ENCODE data around the gene FOXO4. TPM values are rescaled to one million over a fixed set of nuclear protein-coding genes. Genes with fewer than 3 reads are reported as not detected.

The FOXO4 gene
- total RNA-seq, 2 donors from 2014 or later: 21.5 to 26.7 TPM

DNA sequence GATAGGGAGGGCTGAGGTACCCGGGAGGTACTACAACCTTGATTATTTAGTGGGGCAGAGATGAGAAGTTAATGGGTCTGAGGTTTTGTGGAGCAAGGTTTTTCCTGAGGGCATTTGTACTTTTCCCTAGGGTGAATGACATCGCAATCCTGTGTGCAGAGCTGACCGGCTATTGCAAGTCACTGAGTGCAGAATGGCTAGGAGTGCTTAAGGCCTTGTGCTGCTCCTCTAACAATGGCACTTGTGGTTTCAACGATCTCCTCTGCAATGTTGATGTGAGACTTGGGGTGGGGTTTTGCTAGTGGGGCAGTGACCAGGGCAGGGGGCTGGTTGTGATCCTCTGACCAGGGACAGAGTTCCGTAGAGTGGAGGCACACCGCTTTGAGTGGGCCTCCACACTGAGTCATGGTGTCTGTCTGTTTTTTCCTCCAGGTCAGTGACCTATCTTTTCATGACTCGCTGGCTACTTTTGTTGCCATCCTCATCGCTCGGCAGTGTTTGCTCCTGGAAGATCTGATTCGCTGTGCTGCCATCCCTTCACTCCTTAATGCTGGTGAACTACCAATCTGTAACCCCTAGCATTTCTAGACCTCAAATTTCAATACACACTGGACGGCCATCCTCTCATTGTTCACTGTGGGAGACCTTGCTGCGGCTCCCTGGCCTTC is 32.6 kb downstream of the FOXO4 start:
- intact Hi-C loops (cut with DNase I): no loop called here
- no peak for DNase-seq (ENCODE audit: low spot score)

DNA sequence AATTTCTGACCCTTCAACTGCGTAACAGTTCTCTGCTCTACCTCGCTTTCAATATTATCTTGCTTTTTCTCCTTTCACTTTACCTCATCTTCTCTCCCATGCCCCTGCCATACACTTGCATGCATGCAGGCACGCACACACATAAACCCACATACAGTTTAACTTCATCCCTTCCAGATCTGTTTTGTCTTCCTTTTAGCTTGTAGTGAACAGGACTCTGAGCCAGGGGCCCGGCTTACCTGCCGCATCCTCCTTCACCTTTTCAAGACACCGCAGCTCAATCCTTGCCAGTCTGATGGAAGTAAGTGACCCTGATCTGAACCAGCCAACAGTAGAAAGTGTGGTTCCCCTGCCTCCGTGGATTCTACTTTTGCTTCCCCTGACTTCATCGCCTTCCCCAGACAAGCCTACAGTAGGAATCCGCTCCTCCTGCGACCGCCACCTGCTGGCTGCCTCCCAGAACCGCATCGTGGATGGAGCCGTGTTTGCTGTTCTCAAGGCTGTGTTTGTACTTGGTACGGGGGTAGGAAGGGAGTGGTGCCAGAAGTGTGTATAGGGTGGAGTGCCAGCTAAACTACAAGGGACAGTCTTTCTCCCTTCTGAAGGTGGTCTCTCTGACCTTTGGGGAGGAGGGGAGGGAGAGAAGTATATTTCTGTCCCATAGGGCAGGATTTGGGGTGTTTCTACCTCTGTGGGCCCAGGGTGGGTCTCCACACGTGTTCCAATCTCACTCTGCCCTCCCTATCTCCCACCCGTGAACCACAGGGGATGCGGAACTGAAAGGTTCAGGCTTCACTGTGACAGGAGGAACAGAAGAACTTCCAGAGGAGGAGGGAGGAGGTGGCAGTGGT is 33.5 kb downstream of the FOXO4 start:
- peak; percentile 91 for DNase-seq (ENCODE audit: low spot score)
- intact Hi-C loops (cut with DNase I): no loop called here

DNA sequence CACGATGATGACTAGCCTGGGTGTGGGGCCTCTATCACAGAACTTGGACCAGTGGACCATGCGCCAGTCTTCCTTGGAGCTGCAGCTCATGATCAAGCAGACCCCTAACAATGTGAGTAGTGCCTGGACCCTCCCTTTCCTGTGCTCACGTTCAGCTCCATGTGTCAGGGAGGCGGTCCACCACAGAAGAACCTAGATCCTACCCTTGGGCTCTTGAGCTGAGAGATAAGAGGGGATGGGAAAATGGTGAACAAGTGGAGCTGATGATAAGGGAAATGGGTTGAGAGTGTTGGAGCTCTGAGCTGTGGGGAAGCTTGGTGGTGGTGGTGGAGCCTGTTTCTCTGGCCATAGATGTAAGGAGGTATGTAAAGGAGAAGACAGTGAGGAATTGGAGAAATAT is 35.9 kb downstream of the FOXO4 start:
- intact Hi-C loops (cut with DNase I): no loop called here
- no peak for DNase-seq (ENCODE audit: low spot score)

DNA sequence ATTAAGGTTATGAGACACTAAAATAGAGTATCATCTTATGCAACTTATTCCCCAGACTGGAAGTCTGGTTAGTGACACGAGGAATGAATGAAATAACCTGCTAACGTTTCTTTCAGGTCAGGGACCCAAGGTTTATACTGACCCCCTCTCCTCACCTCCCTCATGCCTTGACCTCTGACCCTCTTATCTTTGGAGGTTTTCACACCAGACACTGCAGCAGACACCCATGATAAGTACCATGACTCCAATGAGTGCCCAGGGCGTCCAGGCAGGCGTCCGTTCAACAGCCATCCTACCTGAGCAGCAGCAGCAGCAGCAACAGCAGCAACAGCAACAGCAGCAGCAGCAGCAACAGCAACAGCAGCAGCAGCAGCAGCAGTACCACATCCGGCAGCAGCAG is 44.8 kb downstream of the FOXO4 start:
- intact Hi-C loops (cut with DNase I): no loop called here
- no peak for DNase-seq (ENCODE audit: low spot score)

DNA sequence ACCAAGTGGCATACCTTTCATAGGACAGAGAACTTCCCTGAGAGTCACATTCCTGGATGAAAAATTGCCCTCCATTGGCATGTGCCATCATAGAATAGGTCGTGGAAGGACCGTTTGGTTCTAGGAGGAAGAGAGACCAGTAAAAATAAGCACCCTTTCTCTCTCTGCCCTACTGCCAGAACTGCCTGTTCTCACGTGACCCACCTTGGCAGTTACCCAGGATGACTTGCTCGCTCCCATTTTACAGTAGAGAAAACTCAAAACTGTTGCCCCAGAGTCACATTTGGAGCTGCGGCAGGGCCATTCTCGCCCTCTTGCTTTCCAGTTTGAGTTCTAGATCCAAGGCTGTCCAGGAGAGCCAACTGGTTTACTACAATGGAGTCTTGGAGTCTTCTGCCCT is 47.9 kb downstream of the FOXO4 start:
- DNase-seq (ENCODE audit: low spot score): no peak
- intact Hi-C loops (cut with DNase I): no loop called here

DNA sequence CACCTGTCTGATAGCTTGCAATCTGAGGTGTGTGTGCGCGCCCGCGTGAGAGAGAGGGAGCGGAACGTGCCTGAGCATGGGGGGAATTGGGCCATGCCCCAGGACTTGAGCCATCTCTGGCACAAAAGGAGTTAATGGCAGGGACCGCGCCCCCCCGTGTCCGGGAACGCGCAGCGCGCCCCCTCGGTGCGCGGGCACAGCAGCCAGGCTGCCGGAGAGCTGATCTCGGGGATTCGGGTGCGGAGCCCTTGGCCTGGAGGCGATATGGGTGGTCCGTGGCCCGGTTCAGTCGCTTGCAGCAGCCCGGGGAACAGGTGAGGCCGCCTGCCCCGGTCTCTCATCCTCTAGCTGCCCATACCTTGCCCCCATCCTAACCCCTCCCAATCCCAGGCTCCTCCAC is 49.0 kb downstream of the FOXO4 start, which contains the start of gene NLGN3:
NLGN3 (plus strand) TSS at position 191 of the 400 bp plus-strand sequence. CDS start 2,909 bp downstream, outside the sequence.
- DNase-seq (ENCODE audit: low spot score): no peak
- intact Hi-C loops (cut with DNase I): no loop called here

DNA sequence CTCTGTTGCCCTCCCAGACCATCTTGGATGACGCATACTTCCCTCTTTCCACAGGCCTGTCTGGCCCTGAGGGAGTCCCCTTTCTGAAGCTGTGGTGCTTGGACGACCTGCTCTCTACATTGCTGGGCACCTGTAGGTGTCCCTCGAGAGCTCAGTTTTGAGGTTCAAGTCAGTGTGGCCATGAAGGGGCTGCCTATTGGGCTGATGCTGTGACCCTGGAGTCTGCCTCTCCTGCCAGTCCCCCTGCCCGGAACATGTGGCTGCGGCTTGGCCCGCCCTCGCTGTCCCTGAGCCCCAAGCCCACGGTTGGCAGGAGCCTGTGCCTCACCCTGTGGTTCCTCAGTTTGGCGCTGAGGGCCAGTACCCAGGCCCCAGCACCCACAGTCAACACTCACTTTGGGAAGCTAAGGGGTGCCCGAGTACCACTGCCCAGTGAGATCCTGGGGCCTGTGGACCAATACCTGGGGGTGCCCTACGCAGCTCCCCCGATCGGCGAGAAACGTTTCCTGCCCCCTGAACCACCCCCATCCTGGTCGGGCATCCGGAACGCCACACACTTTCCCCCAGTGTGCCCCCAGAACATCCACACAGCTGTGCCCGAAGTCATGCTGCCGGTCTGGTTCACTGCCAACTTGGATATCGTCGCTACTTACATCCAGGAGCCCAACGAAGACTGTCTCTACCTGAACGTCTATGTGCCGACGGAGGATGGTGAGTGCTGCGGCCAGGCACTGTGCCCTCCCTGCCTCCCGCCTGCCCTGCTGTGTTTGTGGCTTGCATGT is 52.0 kb downstream of the FOXO4 start:
- DNase-seq (ENCODE audit: low spot score): no peak
- intact Hi-C loops (cut with DNase I): no loop called here

DNA sequence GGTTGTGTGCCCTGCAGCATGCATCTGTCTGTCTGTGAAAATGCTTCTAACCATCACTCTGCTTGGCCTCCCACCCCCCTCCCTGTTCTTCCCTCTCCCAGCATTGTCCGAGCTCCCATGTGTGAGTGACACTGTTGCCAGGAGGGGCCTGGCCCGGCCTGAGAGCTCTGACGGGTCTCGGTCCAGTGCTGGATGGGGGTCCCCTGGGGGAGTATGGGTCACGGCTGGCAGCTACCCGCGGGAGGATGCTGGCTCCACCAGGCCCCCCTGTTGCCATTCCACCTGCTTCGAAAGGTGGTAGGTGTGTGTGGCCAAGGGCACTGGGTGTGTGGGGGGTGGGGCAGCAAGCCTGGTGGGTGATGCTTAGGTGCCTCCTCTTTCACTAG is 52.6 kb downstream of the FOXO4 start:
- intact Hi-C loops (cut with DNase I): no loop called here
- no peak for DNase-seq (ENCODE audit: low spot score)

DNA sequence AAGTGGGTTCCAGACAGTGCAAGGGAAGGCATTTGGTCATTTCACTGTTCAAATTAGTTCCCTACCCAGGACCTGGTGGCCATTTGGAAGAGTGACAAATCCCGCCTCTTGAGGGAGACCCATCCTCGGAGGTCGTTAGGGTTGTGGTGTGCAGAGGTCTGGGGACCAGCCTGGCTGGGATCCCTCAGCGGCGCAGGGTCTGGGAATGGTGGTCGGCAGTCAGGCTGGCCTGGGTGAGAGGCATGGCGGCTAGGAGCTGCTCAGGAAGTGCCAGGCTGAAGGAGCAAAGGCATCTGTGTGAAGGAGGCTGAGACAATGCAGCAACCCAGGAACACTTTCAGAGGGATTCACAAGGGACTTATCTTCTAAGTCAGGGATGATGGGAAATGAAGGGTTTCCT is 55.7 kb downstream of the FOXO4 start:
- intact Hi-C loops (cut with DNase I): no loop called here
- DNase-seq (ENCODE audit: low spot score): no peak

Other genes starting within 250 kb of the FOXO4 start
- not detected for gene TEX11, start 187.1 kb upstream of the FOXO4 start, total RNA-seq
- gene SLC7A3, start 164.8 kb upstream of the FOXO4 start, total RNA-seq: not detected
- 10 to 100 TPM; 54.6 to 59.3 TPM for gene SNX12, start 27.5 kb upstream of the FOXO4 start, total RNA-seq
- gene CXorf65, start 10.9 kb downstream of the FOXO4 start, total RNA-seq: not detected
- gene IL2RG, start 15.7 kb downstream of the FOXO4 start, total RNA-seq: 1 to 10 TPM; 2.6 to 4.8 TPM
- gene MED12, start 22.7 kb downstream of the FOXO4 start, total RNA-seq: 10 to 100 TPM; 29.2 to 33.0 TPM
- 1 to 10 TPM in 1 of 2 donors, under 1 TPM in 1; 0.67 to 2.3 TPM for gene NLGN3, start 49.0 kb downstream of the FOXO4 start, total RNA-seq
- not detected for gene GJB1, start 127.4 kb downstream of the FOXO4 start, total RNA-seq
- gene ZMYM3, start 158.3 kb downstream of the FOXO4 start, total RNA-seq: 10 to 100 TPM; 12.5 to 16.0 TPM
- gene NONO, start 187.8 kb downstream of the FOXO4 start, total RNA-seq: 100 to 1,000 TPM; 166 to 175 TPM
- gene ITGB1BP2, start 205.9 kb downstream of the FOXO4 start, total RNA-seq: 10 to 100 TPM in 1 of 2 donors, 1 to 10 TPM in 1; 9.3 to 13.0 TPM

All from posterior vena cava (tissue), 2 donors.